GM19372 (cell line): ENCODE measurements around the gene SPEF1.
A peak's percentile ranks its signal among the peaks of the same experiment; 100 is the strongest.

Experiments used
- ATAC-seq: cut with Tn5 transposase; IDR thresholded peaks from one replicate; pipeline ENCODE4 v1.9.1; 2021; ENCODE audit warnings: mild to moderate bottlenecking, low read depth, moderate library complexity; ENCODE audit not compliant: unreplicated experiment

The SPEF1 gene

GRCh38 chr20:3767427-3768341 lies 13.6 kb downstream of the SPEF1 start, which contains the start of gene ADISSP:
Gene ADISSP, minus strand, starts transcription at chr20:3767753. Its CDS starts 7,653 bp downstream, at chr20:3760100.
- peak; percentile 91 for ATAC-seq

GRCh38 chr20:3767110-3767426 lies 14.2 kb downstream of the SPEF1 start:
- no peak for ATAC-seq

GRCh38 chr20:3766422-3767109 lies 14.7 kb downstream of the SPEF1 start:
- no peak for ATAC-seq

GRCh38 chr20:3765171-3765882 lies 15.9 kb downstream of the SPEF1 start:
- no peak for ATAC-seq

- no peak for ATAC-seq
Observed at GRCh38 chr20:3764659-3765058, 16.6 kb downstream of the SPEF1 start.

GRCh38 chr20:3763671-3764601 lies 17.3 kb downstream of the SPEF1 start:
- no peak for ATAC-seq

GRCh38 chr20:3760655-3761348 lies 20.4 kb downstream of the SPEF1 start:
- ATAC-seq, result no peak

- no peak for ATAC-seq
Observed at GRCh38 chr20:3759884-3760283, 21.4 kb downstream of the SPEF1 start.

- no peak for ATAC-seq
Observed at GRCh38 chr20:3759316-3759823, 21.9 kb downstream of the SPEF1 start.

- no peak for ATAC-seq
Observed at GRCh38 chr20:3758566-3758965, 22.7 kb downstream of the SPEF1 start.

GRCh38 chr20:3757268-3757667 lies 24.0 kb downstream of the SPEF1 start:
- no peak for ATAC-seq

- no peak for ATAC-seq
Observed at GRCh38 chr20:3755814-3756480, 25.3 kb downstream of the SPEF1 start.

- no peak for ATAC-seq
Observed at GRCh38 chr20:3755269-3755668, 26.0 kb downstream of the SPEF1 start.

- no peak for ATAC-seq
Observed at GRCh38 chr20:3754276-3754630, 27.0 kb downstream of the SPEF1 start.

- ATAC-seq, result no peak
Observed at GRCh38 chr20:3753501-3754275, 27.6 kb downstream of the SPEF1 start.

- ATAC-seq, result no peak
Observed at GRCh38 chr20:3753098-3753497, 28.1 kb downstream of the SPEF1 start.

GRCh38 chr20:3752386-3752759 lies 28.9 kb downstream of the SPEF1 start:
- no peak for ATAC-seq
